Activated CD8-positive, alpha-beta memory T cell treated with anti-CD3 and anti-CD28 coated beads for 24 hours (primary cell): Measurements from ENCODE around the gene METTL16.
"Not testable (repeated sequence)": the region's sequence is repeated elsewhere in the genome, so short reads cannot be mapped to it uniquely, and the experiment has no call there.

Experiments
- DNase-seq: peaks from one replicate; pipeline ENCODE4 v3.0.0-alpha.2; 2020

Gene METTL16

GRCh38 chr17:2511462-2512369 lies at the start of gene METTL16:
TSS of gene METTL16 (minus strand) at chr17:2511888. CDS start at chr17:2502331, 9,557 bp downstream.
- DNase-seq, result peak; percentile 97

- no peak for DNase-seq
Observed at GRCh38 chr17:2560658-2561057, 49.0 kb upstream of the METTL16 start.

GRCh38 chr17:2551928-2552327 lies 40.2 kb upstream of the METTL16 start:
- DNase-seq, result no peak

GRCh38 chr17:2551493-2551892 lies 39.8 kb upstream of the METTL16 start:
- no peak for DNase-seq

- DNase-seq, result no peak
Observed at GRCh38 chr17:2549392-2550211, 37.9 kb upstream of the METTL16 start.

GRCh38 chr17:2548026-2548425 lies 36.3 kb upstream of the METTL16 start:
- not testable (repeated sequence) for DNase-seq

GRCh38 chr17:2547176-2547575 lies 35.5 kb upstream of the METTL16 start:
- no peak for DNase-seq

GRCh38 chr17:2545393-2545792 lies 33.7 kb upstream of the METTL16 start:
- no peak for DNase-seq

GRCh38 chr17:2542456-2542855 lies 30.8 kb upstream of the METTL16 start:
- no peak for DNase-seq

GRCh38 chr17:2542056-2542455 lies 30.4 kb upstream of the METTL16 start:
- no peak for DNase-seq

GRCh38 chr17:2537579-2537978 lies 25.9 kb upstream of the METTL16 start:
- not testable (repeated sequence) for DNase-seq

GRCh38 chr17:2532146-2532720 lies 20.5 kb upstream of the METTL16 start:
- no peak for DNase-seq

- DNase-seq, result peak; percentile 65
Observed at GRCh38 chr17:2531243-2531954, 19.7 kb upstream of the METTL16 start.

GRCh38 chr17:2521775-2522410 lies 10.2 kb upstream of the METTL16 start:
- not testable (repeated sequence) for DNase-seq

- no peak for DNase-seq
Observed at GRCh38 chr17:2521257-2521656, 9.6 kb upstream of the METTL16 start.

GRCh38 chr17:2517539-2517938 lies 5.9 kb upstream of the METTL16 start:
- DNase-seq, result no peak

- no peak for DNase-seq
Observed at GRCh38 chr17:2511138-2511461, 588 bp downstream of the METTL16 start.

GRCh38 chr17:2510559-2510958 lies 1.1 kb downstream of the METTL16 start:
- DNase-seq, result no peak

GRCh38 chr17:2508035-2508434 lies 3.7 kb downstream of the METTL16 start:
- DNase-seq, result no peak

- not testable (repeated sequence) for DNase-seq
Observed at GRCh38 chr17:2507015-2507414, 4.7 kb downstream of the METTL16 start.

- DNase-seq, result no peak
Observed at GRCh38 chr17:2503627-2504026, 8.1 kb downstream of the METTL16 start.

- DNase-seq, result no peak
Observed at GRCh38 chr17:2502871-2503580, 8.7 kb downstream of the METTL16 start.
